A549 (cell line): ENCODE results near the gene SCFD1.

ENCODE experiments used
- GATA3 ChIP-seq: IDR thresholded peaks from 2 replicates; pipeline ENCODE4 v1.6.1; 2012; ENCODE audit warnings: borderline replicate concordance
- JUN ChIP-seq, 2 experiments: fragments of >200 bp; sonication (Bioruptor Twin); formaldehyde crosslinking; IDR thresholded peaks; 2 replicates in 1 of 2; 3 replicates in 1 of 2; pipeline ENCODE4 v1.6.1; 2016 to 2017
- MYC ChIP-seq: IDR thresholded peaks from 2 replicates; pipeline ENCODE4 v1.6.1; 2012; ENCODE audit warnings: mild to moderate bottlenecking, inconsistent platforms, low read length, improper control_type of control experiment, borderline replicate concordance
- PHF8 ChIP-seq: fragments of 200-600 bp; sonication (generic); IDR thresholded peaks from 2 replicates; pipeline ENCODE4 v1.6.1; 2016; ENCODE audit warnings: low read depth, mild to moderate bottlenecking, antibody characterized with exemption, moderate library complexity, borderline replicate concordance
- POLR2A ChIP-seq: IDR thresholded peaks from 2 replicates; pipeline ENCODE4 v1.6.1; 2012; ENCODE audit warnings: mild to moderate bottlenecking, low read length
- RCOR1 ChIP-seq: fragments of 150-350 bp; IDR thresholded peaks from 2 replicates; pipeline ENCODE4 v1.6.1; 2014; ENCODE audit warnings: antibody characterized with exemption, low read length, low read depth
- SREBF2 ChIP-seq: fragments of 450-650 bp; IDR thresholded peaks from 2 replicates; pipeline ENCODE4 v1.6.1; 2014; ENCODE audit warnings: mild to moderate bottlenecking, moderate library complexity
- TP53 ChIP-seq: fragments of 250-450 bp; sonication (Bioruptor Pico); IDR thresholded peaks from 2 replicates; pipeline ENCODE4 v1.5.0; 2021; ENCODE audit warnings: mild to moderate bottlenecking, moderate library complexity
- TF ChIP-seq, protein P1 (sequence below): fragments of 200-600 bp; sonication (generic); IDR thresholded peaks from 2 replicates; pipeline ENCODE4 v1.6.1; 2016; ENCODE audit warnings: antibody characterized with exemption, mild to moderate bottlenecking, moderate library complexity
- TF ChIP-seq, protein P2 (sequence below): fragments of >200 bp; sonication (Bioruptor Twin); formaldehyde crosslinking; IDR thresholded peaks from 3 replicates; pipeline ENCODE4 v1.5.1; 2016
- TF ChIP-seq, protein P3 (sequence below): fragments of 150-350 bp; IDR thresholded peaks from 2 replicates; pipeline ENCODE4 v1.6.1; 2014; ENCODE audit warnings: low read depth, mild to moderate bottlenecking, low read length

DNA sequence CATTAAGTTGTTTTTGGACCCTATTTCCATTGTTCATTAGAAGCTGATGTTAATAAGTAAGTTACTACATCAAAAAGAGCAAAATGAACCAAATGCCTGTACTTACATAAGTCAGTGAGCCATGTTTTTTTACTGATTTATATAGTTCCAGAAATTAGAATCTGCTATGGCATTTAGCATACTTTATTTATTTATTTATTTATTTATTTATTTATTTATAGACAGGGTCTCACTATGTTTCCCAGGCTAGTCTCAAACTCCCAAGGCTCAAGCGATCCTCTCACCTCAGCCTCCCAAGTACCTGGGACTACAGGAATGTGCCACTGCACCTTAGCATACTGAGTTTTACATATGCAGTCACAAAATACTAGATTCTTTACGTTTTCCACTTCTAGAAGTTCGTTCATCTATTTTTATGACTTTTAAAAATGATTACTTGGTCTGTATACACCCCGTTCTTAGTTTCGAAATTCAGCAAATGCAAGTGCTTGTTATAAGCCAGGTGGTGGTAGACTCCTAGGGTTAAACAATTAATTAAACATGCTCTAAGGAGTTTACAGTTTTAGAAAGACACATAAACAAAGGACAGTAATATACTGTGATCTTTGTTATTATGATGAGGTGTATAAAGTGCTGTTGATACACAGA, 69.8 kb downstream of the SCFD1 start:
- TF ChIP-seq, protein P1, sequence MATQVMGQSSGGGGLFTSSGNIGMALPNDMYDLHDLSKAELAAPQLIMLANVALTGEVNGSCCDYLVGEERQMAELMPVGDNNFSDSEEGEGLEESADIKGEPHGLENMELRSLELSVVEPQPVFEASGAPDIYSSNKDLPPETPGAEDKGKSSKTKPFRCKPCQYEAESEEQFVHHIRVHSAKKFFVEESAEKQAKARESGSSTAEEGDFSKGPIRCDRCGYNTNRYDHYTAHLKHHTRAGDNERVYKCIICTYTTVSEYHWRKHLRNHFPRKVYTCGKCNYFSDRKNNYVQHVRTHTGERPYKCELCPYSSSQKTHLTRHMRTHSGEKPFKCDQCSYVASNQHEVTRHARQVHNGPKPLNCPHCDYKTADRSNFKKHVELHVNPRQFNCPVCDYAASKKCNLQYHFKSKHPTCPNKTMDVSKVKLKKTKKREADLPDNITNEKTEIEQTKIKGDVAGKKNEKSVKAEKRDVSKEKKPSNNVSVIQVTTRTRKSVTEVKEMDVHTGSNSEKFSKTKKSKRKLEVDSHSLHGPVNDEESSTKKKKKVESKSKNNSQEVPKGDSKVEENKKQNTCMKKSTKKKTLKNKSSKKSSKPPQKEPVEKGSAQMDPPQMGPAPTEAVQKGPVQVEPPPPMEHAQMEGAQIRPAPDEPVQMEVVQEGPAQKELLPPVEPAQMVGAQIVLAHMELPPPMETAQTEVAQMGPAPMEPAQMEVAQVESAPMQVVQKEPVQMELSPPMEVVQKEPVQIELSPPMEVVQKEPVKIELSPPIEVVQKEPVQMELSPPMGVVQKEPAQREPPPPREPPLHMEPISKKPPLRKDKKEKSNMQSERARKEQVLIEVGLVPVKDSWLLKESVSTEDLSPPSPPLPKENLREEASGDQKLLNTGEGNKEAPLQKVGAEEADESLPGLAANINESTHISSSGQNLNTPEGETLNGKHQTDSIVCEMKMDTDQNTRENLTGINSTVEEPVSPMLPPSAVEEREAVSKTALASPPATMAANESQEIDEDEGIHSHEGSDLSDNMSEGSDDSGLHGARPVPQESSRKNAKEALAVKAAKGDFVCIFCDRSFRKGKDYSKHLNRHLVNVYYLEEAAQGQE = no peak
- TF ChIP-seq, protein P2, sequence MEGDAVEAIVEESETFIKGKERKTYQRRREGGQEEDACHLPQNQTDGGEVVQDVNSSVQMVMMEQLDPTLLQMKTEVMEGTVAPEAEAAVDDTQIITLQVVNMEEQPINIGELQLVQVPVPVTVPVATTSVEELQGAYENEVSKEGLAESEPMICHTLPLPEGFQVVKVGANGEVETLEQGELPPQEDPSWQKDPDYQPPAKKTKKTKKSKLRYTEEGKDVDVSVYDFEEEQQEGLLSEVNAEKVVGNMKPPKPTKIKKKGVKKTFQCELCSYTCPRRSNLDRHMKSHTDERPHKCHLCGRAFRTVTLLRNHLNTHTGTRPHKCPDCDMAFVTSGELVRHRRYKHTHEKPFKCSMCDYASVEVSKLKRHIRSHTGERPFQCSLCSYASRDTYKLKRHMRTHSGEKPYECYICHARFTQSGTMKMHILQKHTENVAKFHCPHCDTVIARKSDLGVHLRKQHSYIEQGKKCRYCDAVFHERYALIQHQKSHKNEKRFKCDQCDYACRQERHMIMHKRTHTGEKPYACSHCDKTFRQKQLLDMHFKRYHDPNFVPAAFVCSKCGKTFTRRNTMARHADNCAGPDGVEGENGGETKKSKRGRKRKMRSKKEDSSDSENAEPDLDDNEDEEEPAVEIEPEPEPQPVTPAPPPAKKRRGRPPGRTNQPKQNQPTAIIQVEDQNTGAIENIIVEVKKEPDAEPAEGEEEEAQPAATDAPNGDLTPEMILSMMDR = no peak
- TF ChIP-seq PHF8 (no peak), TP53 (no peak), POLR2A (no peak), SREBF2 (no peak), JUN (IDR thresholded peaks at IDR 0.05) (no peak), GATA3 (no peak), RCOR1 (no peak), MYC (no peak)
- TF ChIP-seq, protein P3, sequence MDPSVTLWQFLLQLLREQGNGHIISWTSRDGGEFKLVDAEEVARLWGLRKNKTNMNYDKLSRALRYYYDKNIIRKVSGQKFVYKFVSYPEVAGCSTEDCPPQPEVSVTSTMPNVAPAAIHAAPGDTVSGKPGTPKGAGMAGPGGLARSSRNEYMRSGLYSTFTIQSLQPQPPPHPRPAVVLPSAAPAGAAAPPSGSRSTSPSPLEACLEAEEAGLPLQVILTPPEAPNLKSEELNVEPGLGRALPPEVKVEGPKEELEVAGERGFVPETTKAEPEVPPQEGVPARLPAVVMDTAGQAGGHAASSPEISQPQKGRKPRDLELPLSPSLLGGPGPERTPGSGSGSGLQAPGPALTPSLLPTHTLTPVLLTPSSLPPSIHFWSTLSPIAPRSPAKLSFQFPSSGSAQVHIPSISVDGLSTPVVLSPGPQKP = no peak
